22Rv1 (cell line): Measurements from ENCODE around the gene IL27RA.

ENCODE experiments used
- H3K27ac ChIP-seq: fragments of 450-650 bp; 2 replicates; pipeline ENCODE4 v1.5.1; 2017
- ZFX ChIP-seq: fragments of 450-650 bp; IDR thresholded peaks from 2 replicates; pipeline ENCODE4 v1.6.1; 2017; ENCODE audit warnings: antibody characterized with exemption, borderline replicate concordance
- TF ChIP-seq, protein P1 (sequence below): fragments of 450-650 bp; IDR thresholded peaks from 2 replicates; pipeline ENCODE4 v1.5.1; 2017; ENCODE audit warnings: mild to moderate bottlenecking

Gene IL27RA

GRCh38 chr19:14000691-14001375 is 30.7 kb upstream of the IL27RA start:
- no peak overlapping the region for H3K27ac ChIP-seq
- no peak for TF ChIP-seq ZFX
- TF ChIP-seq, protein P1, sequence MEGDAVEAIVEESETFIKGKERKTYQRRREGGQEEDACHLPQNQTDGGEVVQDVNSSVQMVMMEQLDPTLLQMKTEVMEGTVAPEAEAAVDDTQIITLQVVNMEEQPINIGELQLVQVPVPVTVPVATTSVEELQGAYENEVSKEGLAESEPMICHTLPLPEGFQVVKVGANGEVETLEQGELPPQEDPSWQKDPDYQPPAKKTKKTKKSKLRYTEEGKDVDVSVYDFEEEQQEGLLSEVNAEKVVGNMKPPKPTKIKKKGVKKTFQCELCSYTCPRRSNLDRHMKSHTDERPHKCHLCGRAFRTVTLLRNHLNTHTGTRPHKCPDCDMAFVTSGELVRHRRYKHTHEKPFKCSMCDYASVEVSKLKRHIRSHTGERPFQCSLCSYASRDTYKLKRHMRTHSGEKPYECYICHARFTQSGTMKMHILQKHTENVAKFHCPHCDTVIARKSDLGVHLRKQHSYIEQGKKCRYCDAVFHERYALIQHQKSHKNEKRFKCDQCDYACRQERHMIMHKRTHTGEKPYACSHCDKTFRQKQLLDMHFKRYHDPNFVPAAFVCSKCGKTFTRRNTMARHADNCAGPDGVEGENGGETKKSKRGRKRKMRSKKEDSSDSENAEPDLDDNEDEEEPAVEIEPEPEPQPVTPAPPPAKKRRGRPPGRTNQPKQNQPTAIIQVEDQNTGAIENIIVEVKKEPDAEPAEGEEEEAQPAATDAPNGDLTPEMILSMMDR = no peak

DNA sequence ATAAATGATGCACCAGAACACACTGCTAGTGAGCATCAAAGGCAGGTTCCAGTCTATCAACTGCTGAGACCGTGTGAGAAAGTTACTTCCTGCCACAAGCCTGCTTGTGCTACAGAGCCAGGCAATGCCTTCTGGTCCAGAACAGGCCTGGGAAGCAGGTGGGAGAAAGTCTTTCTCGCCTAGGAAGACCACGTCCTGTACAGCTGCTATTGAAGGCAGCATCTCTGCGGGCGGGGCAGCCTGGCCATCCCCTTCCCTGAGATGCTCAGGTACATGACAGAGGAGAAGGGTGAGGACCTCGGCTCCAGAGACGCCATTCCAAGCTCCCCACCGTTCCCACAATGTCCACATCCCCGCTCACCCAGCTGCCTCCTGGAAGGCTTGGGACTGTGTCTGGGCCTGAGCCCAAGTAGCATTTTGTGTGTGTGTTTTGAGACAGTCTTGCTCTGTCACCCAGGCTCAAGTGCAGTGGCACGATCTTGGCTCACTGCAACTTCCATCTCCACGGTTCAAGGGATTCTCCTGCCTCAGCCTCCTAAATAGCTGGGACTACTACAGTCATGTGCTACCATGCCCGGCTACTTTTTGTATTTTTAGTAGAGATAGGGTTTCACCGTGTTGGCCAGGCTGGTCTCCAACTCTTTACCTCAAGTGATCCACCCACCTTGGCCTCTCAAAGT is 28.9 kb upstream of the IL27RA start:
- TF ChIP-seq, protein P1 = no peak
- no peak for TF ChIP-seq ZFX

DNA sequence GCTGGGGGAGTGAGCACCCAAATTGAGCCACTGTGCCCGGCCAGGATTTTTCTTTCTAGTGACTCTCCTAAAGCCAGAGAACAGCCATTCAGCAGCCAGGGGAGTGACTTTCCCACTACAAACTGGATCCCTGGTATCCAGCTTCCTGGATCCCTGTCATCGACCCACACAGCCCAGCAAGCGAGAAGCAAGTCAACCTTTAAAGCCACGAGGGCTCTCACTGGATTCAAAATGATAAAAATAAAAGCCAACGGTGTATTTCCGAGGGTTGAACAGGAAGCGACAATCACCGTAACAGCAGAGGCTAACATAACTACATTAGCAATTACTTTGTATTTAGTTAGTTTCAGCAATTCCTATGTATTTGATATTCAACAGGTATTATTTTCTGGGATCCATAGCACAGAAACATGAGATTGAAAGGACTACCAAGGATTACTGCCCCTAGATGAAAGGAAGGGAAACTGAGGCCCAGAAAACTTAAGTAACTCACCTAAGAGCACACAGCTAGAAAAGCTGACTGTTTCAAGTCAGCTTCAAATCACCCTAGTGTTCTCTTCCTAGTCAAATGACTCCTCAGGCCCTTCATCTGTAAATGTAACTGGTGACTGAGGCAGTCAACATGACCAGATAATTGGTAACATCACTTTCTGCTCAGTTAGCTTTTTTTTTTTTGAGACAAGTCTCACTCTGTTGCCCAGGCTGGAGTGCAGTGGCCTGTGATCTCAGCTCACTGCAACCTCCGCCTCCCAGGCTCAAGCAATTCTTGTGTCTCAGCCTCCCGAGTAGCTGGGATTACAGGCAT is 28.1 kb upstream of the IL27RA start:
- no peak overlapping the region for H3K27ac ChIP-seq
- TF ChIP-seq, protein P1 = no peak
- TF ChIP-seq ZFX = no peak

More for the DNA sequence above, 28.9 kb upstream of the IL27RA start:
- no peak overlapping the region for H3K27ac ChIP-seq

DNA sequence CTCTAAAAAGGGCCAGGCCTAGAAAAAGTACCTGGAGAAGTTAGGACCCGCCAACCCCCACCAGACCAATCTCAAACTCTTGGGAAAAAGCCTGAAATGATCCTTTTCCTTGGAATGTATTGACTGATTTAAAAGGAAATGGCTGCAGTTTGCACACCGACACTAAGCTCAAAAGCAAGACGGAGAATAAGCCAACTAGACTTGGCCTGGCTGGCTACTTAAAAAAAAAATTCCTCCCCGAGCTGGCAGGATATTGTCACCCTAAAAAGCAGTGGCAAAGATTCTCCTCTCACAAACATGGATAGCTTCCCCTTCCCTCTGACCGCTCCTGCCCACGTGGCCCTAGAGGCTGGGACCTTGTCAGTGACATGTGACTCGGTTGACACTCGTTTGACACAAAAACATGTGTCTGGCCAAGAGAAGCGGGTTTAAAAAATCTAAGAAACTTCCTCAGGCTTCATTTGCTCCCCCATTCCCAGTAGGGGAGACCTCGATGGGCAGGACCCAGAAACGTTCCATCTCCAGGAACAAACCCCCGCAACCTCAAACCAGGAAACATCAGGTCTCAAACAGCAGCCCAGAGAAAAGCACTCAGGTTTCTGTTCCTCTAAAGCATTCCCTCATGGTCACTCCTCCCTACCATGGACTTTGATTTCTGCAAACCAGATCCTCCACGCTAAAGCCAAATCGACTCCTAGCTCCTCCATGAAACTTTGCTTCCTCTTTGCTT is 26.8 kb upstream of the IL27RA start:
- TF ChIP-seq, protein P1 = no peak
- no peak for TF ChIP-seq ZFX
- peak overlapping the region; percentile 91 for H3K27ac ChIP-seq

DNA sequence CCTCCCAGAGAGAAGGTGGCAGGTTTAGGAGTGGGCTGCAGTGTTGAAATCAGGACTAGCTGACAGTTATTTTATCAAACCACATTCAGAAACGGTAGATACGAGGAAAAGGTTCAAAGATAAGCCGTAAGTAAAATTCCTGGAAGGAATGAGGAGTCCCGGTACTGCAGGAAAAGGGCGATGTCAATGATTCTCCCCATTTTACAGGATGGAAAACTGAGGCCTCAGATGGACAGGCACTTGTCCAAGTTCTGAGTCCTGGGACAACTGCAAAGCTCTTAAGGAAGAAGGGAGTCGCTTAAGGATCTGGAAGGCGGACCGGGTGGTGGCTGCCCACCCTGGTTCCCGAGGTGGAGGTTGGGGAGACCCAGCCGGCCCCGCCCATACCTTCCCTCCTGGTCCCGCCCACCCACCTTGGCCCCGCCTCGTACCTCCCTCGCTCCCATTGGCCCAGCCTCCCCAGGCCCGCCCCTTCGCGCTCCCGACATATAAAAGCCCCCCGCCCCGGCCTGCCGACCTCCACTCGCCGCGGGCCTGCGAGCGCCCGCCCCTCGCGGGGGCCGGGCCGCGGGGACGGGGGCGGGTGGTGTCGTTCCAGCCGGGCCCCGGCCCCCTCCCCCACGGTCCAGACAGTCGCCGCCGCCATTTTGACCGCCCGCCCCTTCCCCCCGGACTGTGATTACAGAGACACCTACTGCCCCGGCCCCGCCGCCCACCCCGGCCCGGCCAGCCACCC is 26.0 kb upstream of the IL27RA start:
- peak overlapping the region; percentile 91 for H3K27ac ChIP-seq
- no peak for TF ChIP-seq ZFX
- TF ChIP-seq, protein P1 = no peak

DNA sequence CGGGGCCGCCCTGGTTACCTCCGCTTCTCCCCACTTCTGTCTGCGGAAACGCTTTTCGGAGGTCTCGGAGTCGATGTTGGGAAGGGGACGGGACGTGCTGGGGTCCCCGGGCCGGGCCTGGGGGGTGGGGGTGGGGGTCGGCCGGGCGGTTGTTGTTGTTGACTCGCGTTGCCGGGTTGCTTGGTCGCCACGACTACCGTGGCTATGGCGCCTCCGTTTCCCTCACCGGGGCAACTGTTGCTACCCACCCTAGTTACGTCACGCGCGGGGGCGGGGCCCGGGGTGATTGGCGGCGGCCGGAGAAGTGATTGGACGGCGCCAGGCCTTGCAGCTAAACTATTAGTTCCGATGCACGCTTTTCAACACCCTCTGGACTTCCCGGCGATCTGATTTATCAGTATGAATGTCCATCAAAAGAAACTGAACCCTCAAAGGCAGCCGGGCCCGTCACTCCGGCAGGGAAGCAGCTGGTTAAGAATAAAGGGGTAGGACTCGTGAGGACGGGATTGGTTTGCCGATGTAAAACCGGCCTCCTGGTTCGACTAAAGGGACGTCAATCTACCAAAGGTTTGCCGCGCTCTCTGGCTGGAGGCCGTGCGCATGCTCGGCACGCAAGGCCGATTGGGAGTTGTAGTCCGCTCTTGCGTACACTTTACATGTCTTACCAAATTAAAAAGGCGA is 25.3 kb upstream of the IL27RA start, which contains the start of gene RFX1:
TSS of gene RFX1 (minus strand) at position 236 of the 681 bp plus-strand sequence. CDS start 12,477 bp downstream, outside the sequence.
- H3K27ac ChIP-seq = peak within 1 kb of the TSS; percentile 91
- TF ChIP-seq ZFX = no peak
- TF ChIP-seq, protein P1 = no peak
